Thoracic aorta (tissue), 2 donors: ENCODE measurements around the gene DEF6. TPM values are rescaled to one million over a fixed set of nuclear protein-coding genes. Genes with fewer than 3 reads are reported as not detected.
A peak's percentile ranks its signal among the peaks of the same experiment; 100 is the strongest.

Experiments
- ATAC-seq: fragments of 150-250 bp; one replicate; pipeline ENCODE4 v1.8.0; 2017; ENCODE audit warnings: low read depth; ENCODE audit not compliant: insufficient number of reproducible peaks, low FRiP score
- DNase-seq: peaks from one replicate; pipeline ENCODE4 v3.0.0-alpha.2; 2020; ENCODE audit warnings: low spot score
- H3K27ac ChIP-seq, 2 donors: fragments of 200-600 bp; sonication (generic); 1 replicate in 1 of 2; 2 replicates in 1 of 2; pipeline ENCODE4 v1.5.1; 2016; ENCODE audit warnings: mild to moderate bottlenecking in 2 of 2, moderate library complexity in 2 of 2
- H3K27me3 ChIP-seq: fragments of 200-600 bp; sonication (generic); replicated peaks from 2 replicates; pipeline ENCODE4 v1.6.0; 2016; ENCODE audit warnings: mild to moderate bottlenecking; ENCODE audit not compliant: insufficient read depth
- H3K36me3 ChIP-seq: fragments of 200-600 bp; sonication (generic); one replicate; pipeline ENCODE4 v1.5.1; 2016
- H3K4me1 ChIP-seq, 2 donors: fragments of 200-600 bp; sonication (generic); 1 replicate in 1 of 2; 2 replicates in 1 of 2; pipeline versions ENCODE4 v1.5.1 to v1.6.0; 2016; ENCODE audit warnings: low read depth in 2 of 2, mild to moderate bottlenecking in 1 of 2; ENCODE audit not compliant: control insufficient read depth in 1 of 2
- H3K4me3 ChIP-seq: fragments of 200-600 bp; sonication (generic); 2 replicates; pipeline ENCODE4 v1.5.1; 2016; ENCODE audit warnings: mild to moderate bottlenecking
- H3K9me3 ChIP-seq: fragments of 200-600 bp; sonication (generic); 2 replicates; pipeline ENCODE4 v1.5.1; 2016
- CTCF ChIP-seq: fragments of 200-600 bp; sonication (generic); IDR thresholded peaks from one replicate; pipeline ENCODE4 v1.5.1; 2019; ENCODE audit warnings: antibody characterized with exemption
- total RNA-seq, 2 donors: library from RNA; depleted of rRNA; stranded (reverse); fragments of >200 nt; gene quantifications; one replicate each; pipeline versions ENCODE4 v1.1.0 to v1.2.3, GENCODE V29; 2016

Gene DEF6
- total RNA-seq, 2 donors from 2014 or later: 7.6 to 9.1 TPM

- TF ChIP-seq CTCF: no peak
- H3K4me1 ChIP-seq: peaks cover 3 to 18% of the 10 kb centered on the region in 2 donors
- no peak for ATAC-seq
- no peak overlapping the region for H3K4me3 ChIP-seq
- H3K27me3 ChIP-seq: no peaks in the 10 kb centered on the region
- H3K9me3 ChIP-seq: no peaks in the 10 kb centered on the region
- H3K27ac ChIP-seq: no peak overlapping the region
- no peaks in the 10 kb centered on the region for H3K36me3 ChIP-seq
- no peak for DNase-seq
Measured at GRCh38 chr6:35267897-35268296, 29.7 kb upstream of the DEF6 start.

- DNase-seq: no peak
Measured at GRCh38 chr6:35272005-35272404, 25.6 kb upstream of the DEF6 start.

GRCh38 chr6:35273822-35274559 is 23.6 kb upstream of the DEF6 start:
- ATAC-seq: no peak

More at GRCh38 chr6:35272005-35272404, 25.6 kb upstream of the DEF6 start:
- no peak for ATAC-seq
- Histone ChIP-seq H3K9me3 (no peaks in the 10 kb centered on the region), H3K36me3 (no peaks in the 10 kb centered on the region), H3K27ac (no peak overlapping the region), H3K27me3 (no peaks in the 10 kb centered on the region), H3K4me3 (no peak overlapping the region), H3K4me1 (peaks cover 9 to 21% of the 10 kb centered on the region in 2 donors)
- TF ChIP-seq CTCF: no peak

GRCh38 chr6:35275744-35276260 is 21.8 kb upstream of the DEF6 start:
- Histone ChIP-seq H3K4me3 (peak overlapping the region; percentile 51), H3K27me3 (no peaks in the 10 kb centered on the region), H3K9me3 (no peaks in the 10 kb centered on the region), H3K27ac (peak overlapping the region; percentile 24 to 68), H3K36me3 (no peaks in the 10 kb centered on the region), H3K4me1 (peaks cover 9 to 21% of the 10 kb centered on the region in 2 donors)
- DNase-seq (no peak), ATAC-seq (peak; percentile 57)
- TF ChIP-seq CTCF: no peak

More at GRCh38 chr6:35273822-35274559, 23.6 kb upstream of the DEF6 start:
- Histone ChIP-seq H3K27me3 (no peaks in the 10 kb centered on the region), H3K4me3 (no peak overlapping the region), H3K27ac (peak overlapping the region; percentile 24 to 68), H3K4me1 (peaks cover 9 to 21% of the 10 kb centered on the region in 2 donors), H3K36me3 (no peaks in the 10 kb centered on the region), H3K9me3 (no peaks in the 10 kb centered on the region)
- DNase-seq: no peak
- no peak for TF ChIP-seq CTCF

GRCh38 chr6:35278708-35279107 is 18.9 kb upstream of the DEF6 start:
- Histone ChIP-seq H3K4me1 (peaks cover 9 to 21% of the 10 kb centered on the region in 2 donors), H3K27me3 (no peaks in the 10 kb centered on the region), H3K27ac (no peak overlapping the region), H3K9me3 (no peaks in the 10 kb centered on the region), H3K4me3 (no peak overlapping the region), H3K36me3 (no peaks in the 10 kb centered on the region)
- no peak for TF ChIP-seq CTCF
- no peak for DNase-seq
- no peak for ATAC-seq
